HG03095 (cell line): ENCODE results near the gene ZNF594.
"Not testable (repeated sequence)": the region's sequence is repeated elsewhere in the genome, so short reads cannot be mapped to it uniquely, and the experiment has no call there.

Experiments
- ATAC-seq: cut with Tn5 transposase; IDR thresholded peaks from one replicate; pipeline ENCODE4 v1.9.1; 2021; ENCODE audit warnings: moderate library complexity; ENCODE audit not compliant: unreplicated experiment

ZNF594 gene

GRCh38 chr17:5137511-5138197 lies 54.0 kb downstream of the ZNF594 start:
- ATAC-seq = not testable (repeated sequence)

GRCh38 chr17:5136580-5137412 lies 54.9 kb downstream of the ZNF594 start:
- ATAC-seq = not testable (repeated sequence)

- ATAC-seq = no peak
These were observed 55.7 kb downstream of the ZNF594 start for GRCh38 chr17:5135726-5136579.

GRCh38 chr17:5135131-5135712 lies 56.4 kb downstream of the ZNF594 start:
- not testable (repeated sequence) for ATAC-seq

GRCh38 chr17:5134571-5134970 lies 57.1 kb downstream of the ZNF594 start:
- not testable (repeated sequence) for ATAC-seq

GRCh38 chr17:5133961-5134360 lies 57.7 kb downstream of the ZNF594 start:
- ATAC-seq = not testable (repeated sequence)

- ATAC-seq = no peak
These were observed 58.4 kb downstream of the ZNF594 start for GRCh38 chr17:5133311-5133710.

- not testable (repeated sequence) for ATAC-seq
These were observed 59.0 kb downstream of the ZNF594 start for GRCh38 chr17:5132503-5133225.

- not testable (repeated sequence) for ATAC-seq
These were observed 59.7 kb downstream of the ZNF594 start for GRCh38 chr17:5131799-5132502.

- ATAC-seq = no peak
These were observed 60.4 kb downstream of the ZNF594 start for GRCh38 chr17:5131146-5131715.

- not testable (repeated sequence) for ATAC-seq
These were observed 61.0 kb downstream of the ZNF594 start for GRCh38 chr17:5130687-5131086.

- ATAC-seq = not testable (repeated sequence)
These were observed 61.4 kb downstream of the ZNF594 start for GRCh38 chr17:5130261-5130660.

GRCh38 chr17:5129770-5130169 lies 61.9 kb downstream of the ZNF594 start:
- not testable (repeated sequence) for ATAC-seq
